Spinal cord (tissue), 10 donors: Measurements from ENCODE around the gene MRAS. TPM values are rescaled to one million over a fixed set of nuclear protein-coding genes. Genes with fewer than 3 reads are reported as not detected.
"Not testable (repeated sequence)": the region's sequence is repeated elsewhere in the genome, so short reads cannot be mapped to it uniquely, and the experiment has no call there.

ENCODE experiments used
- DNase-seq, 6 donors: peaks; one replicate each; pipeline versions ENCODE4 v3.0.0 to v3.0.0-alpha.2; 2013 to 2015; ENCODE audit warnings: low spot score in 6 of 6, low read depth in 4 of 6
- H3K27ac ChIP-seq: one replicate; pipeline ENCODE4 v1.5.1; 2013; ENCODE audit warnings: low read depth, low read length, control low read depth
- H3K27me3 ChIP-seq: one replicate; pipeline ENCODE4 v1.6.1; 2013; ENCODE audit warnings: low read length; ENCODE audit not compliant: control insufficient read depth, insufficient read depth
- H3K36me3 ChIP-seq: one replicate; pipeline ENCODE4 v1.6.1; 2013; ENCODE audit warnings: low read length; ENCODE audit not compliant: control insufficient read depth, insufficient read depth
- H3K4me1 ChIP-seq: one replicate; pipeline ENCODE4 v1.6.1; 2013; ENCODE audit warnings: low read length; ENCODE audit not compliant: control insufficient read depth, insufficient read depth
- H3K4me3 ChIP-seq: one replicate; pipeline ENCODE4 v1.5.1; 2013; ENCODE audit warnings: low read depth, low read length, control low read depth
- H3K9me3 ChIP-seq: one replicate; pipeline ENCODE4 v1.6.1; 2013; ENCODE audit warnings: low read length; ENCODE audit not compliant: control insufficient read depth, insufficient read depth
- WGBS: methylation state at CpG from one replicate; pipeline ENCODE4 v1.1.5; 2013; ENCODE audit warnings: missing lambda C conversion rate; ENCODE audit not compliant: insufficient coverage; 5-methylcytosine and 5-hydroxymethylcytosine counted together
- polyA plus RNA-seq, 2 donors: library from polyadenylated mRNA; unstranded; fragments of 120-200 nt; gene quantifications; one replicate each; pipeline ENCODE4 v1.2.1, GENCODE V29; 2013; ENCODE audit not compliant: insufficient read length in 2 of 2
- total RNA-seq, 2 donors: library from RNA; depleted of rRNA in 1 of 2; stranded (reverse); fragments of 120-200 nt in 1 of 2; fragments of >200 nt in 1 of 2; gene quantifications; one replicate each; pipeline versions ENCODE4 v1.2.3 to v1.2.4, GENCODE V29; 2013 to 2014
- donor health status: healthy.

Gene MRAS
- total and polyA plus RNA-seq, 4 donors, result 55.0 to 83.9 (median 81.7) TPM

GRCh38 chr3:138405486-138405885 lies 57.1 kb downstream of the MRAS start:
- WGBS, result 80% methylated on average over 3 of the region's 5 CpGs
- H3K27me3 ChIP-seq, result no peaks in the 10 kb centered on the region
- H3K36me3 ChIP-seq, result peaks cover 38% of the 10 kb centered on the region
- no peak overlapping the region for H3K4me3 ChIP-seq
- H3K4me1 ChIP-seq, result peaks cover 9% of the 10 kb centered on the region
- no peak overlapping the region for H3K27ac ChIP-seq
- no peak for DNase-seq
- H3K9me3 ChIP-seq, result no peaks in the 10 kb centered on the region

- Histone ChIP-seq H3K9me3 (no peaks in the 10 kb centered on the region), H3K36me3 (peaks cover 27% of the 10 kb centered on the region), H3K4me1 (peaks cover 9% of the 10 kb centered on the region), H3K4me3 (no peak overlapping the region), H3K27ac (no peak overlapping the region), H3K27me3 (no peaks in the 10 kb centered on the region)
- no peak for DNase-seq
- WGBS, result 67% methylated on average over 2 of the region's 2 CpGs
Measured at GRCh38 chr3:138406606-138407005, 58.2 kb downstream of the MRAS start.

GRCh38 chr3:138407236-138407907 lies 59.0 kb downstream of the MRAS start:
- WGBS, result 91% methylated on average over 3 of the region's 3 CpGs

GRCh38 chr3:138408751-138409570 lies 60.6 kb downstream of the MRAS start:
- Histone ChIP-seq H3K27me3 (no peaks in the 10 kb centered on the region), H3K27ac (peak overlapping the region; percentile 25), H3K4me1 (peaks cover 9% of the 10 kb centered on the region), H3K4me3 (no peak overlapping the region), H3K36me3 (peaks cover 13% of the 10 kb centered on the region), H3K9me3 (no peaks in the 10 kb centered on the region)
- DNase-seq, result peak in 2 of 6 donors; percentile 28 to 42
- WGBS, result 33% methylated on average over 5 of the region's 7 CpGs

More at GRCh38 chr3:138407236-138407907, 59.0 kb downstream of the MRAS start:
- H3K9me3 ChIP-seq, result no peaks in the 10 kb centered on the region
- H3K36me3 ChIP-seq, result peaks cover 20% of the 10 kb centered on the region
- no peaks in the 10 kb centered on the region for H3K27me3 ChIP-seq
- H3K27ac ChIP-seq, result no peak overlapping the region
- H3K4me1 ChIP-seq, result peaks cover 9% of the 10 kb centered on the region
- DNase-seq, result no peak
- no peak overlapping the region for H3K4me3 ChIP-seq

GRCh38 chr3:138412821-138413551 lies 64.6 kb downstream of the MRAS start:
- no peak overlapping the region for H3K27ac ChIP-seq
- 74% methylated on average over 8 of the region's 9 CpGs for WGBS
- H3K27me3 ChIP-seq, result no peaks in the 10 kb centered on the region

GRCh38 chr3:138416236-138416635 lies 67.9 kb downstream of the MRAS start:
- not testable (repeated sequence) for H3K27me3 ChIP-seq, H3K9me3 ChIP-seq, H3K27ac ChIP-seq, H3K4me3 ChIP-seq, H3K36me3 ChIP-seq, DNase-seq, H3K4me1 ChIP-seq
- WGBS, result 83% methylated on average over 1 of the region's 4 CpGs

More at GRCh38 chr3:138412821-138413551, 64.6 kb downstream of the MRAS start:
- no peaks in the 10 kb centered on the region for H3K9me3 ChIP-seq
- no peak for DNase-seq
- no peak overlapping the region for H3K4me3 ChIP-seq
- H3K36me3 ChIP-seq, result no peaks in the 10 kb centered on the region
- peaks cover 14% of the 10 kb centered on the region for H3K4me1 ChIP-seq

- WGBS, result 17% methylated on average over 6 of the region's 7 CpGs
- Histone ChIP-seq H3K4me1 (peaks cover 6% of the 10 kb centered on the region), H3K9me3 (no peaks in the 10 kb centered on the region), H3K27me3 (no peaks in the 10 kb centered on the region), H3K27ac (no peak overlapping the region), H3K36me3 (no peaks in the 10 kb centered on the region), H3K4me3 (no peak overlapping the region)
- peak in 4 of 6 donors; percentile 63 to 92 (median 77) for DNase-seq
Measured at GRCh38 chr3:138417559-138417982, 69.2 kb downstream of the MRAS start.

GRCh38 chr3:138418601-138419206 lies 70.3 kb downstream of the MRAS start:
- no peak overlapping the region for H3K4me3 ChIP-seq
- no peak overlapping the region for H3K27ac ChIP-seq
- DNase-seq, result no peak
- no peaks in the 10 kb centered on the region for H3K27me3 ChIP-seq
- no peaks in the 10 kb centered on the region for H3K9me3 ChIP-seq
- H3K4me1 ChIP-seq, result peaks cover 6% of the 10 kb centered on the region
- no peaks in the 10 kb centered on the region for H3K36me3 ChIP-seq
- no CpG with 5 or more reads among the region's 5 CpGs for WGBS

GRCh38 chr3:138423316-138423715 lies 74.9 kb downstream of the MRAS start:
- WGBS, result 67% methylated on average over 1 of the region's 1 CpG
- Histone ChIP-seq H3K27me3 (no peaks in the 10 kb centered on the region), H3K4me3 (no peak overlapping the region), H3K27ac (no peak overlapping the region), H3K4me1 (no peaks in the 10 kb centered on the region), H3K9me3 (no peaks in the 10 kb centered on the region), H3K36me3 (no peaks in the 10 kb centered on the region)
- DNase-seq, result no peak
